Activated T-cell treated with anti-CD3 and anti-CD28 coated beads for 24 hours (primary cell): ENCODE data around the gene GCA.

Experiments
- DNase-seq: peaks from one replicate; pipeline ENCODE4 v3.0.0-alpha.2; 2020; ENCODE audit warnings: low read depth

Gene GCA

GRCh38 chr2:162343824-162344616 is at the start of gene GCA:
GCA (plus strand) TSS chr2:162344132; CDS start chr2:162344249, 117 bp downstream.
- DNase-seq, result peak; percentile 97

GRCh38 chr2:162295009-162295408 is 48.9 kb upstream of the GCA start:
- no peak for DNase-seq

- peak; percentile 48 for DNase-seq
These were observed 45.9 kb upstream of the GCA start for GRCh38 chr2:162297925-162298552.

GRCh38 chr2:162298669-162299335 is 45.1 kb upstream of the GCA start:
- DNase-seq, result no peak

GRCh38 chr2:162300266-162300665 is 43.7 kb upstream of the GCA start:
- DNase-seq, result no peak

- DNase-seq, result peak; percentile 28
These were observed 42.7 kb upstream of the GCA start for GRCh38 chr2:162301151-162301804.

- no peak for DNase-seq
These were observed 42.1 kb upstream of the GCA start for GRCh38 chr2:162301877-162302276.

- no peak for DNase-seq
These were observed 38.0 kb upstream of the GCA start for GRCh38 chr2:162305901-162306300.

GRCh38 chr2:162308747-162309503 is 35.0 kb upstream of the GCA start:
- no peak for DNase-seq

GRCh38 chr2:162312853-162313252 is 31.1 kb upstream of the GCA start:
- DNase-seq, result no peak

- no peak for DNase-seq
These were observed 28.0 kb upstream of the GCA start for GRCh38 chr2:162315938-162316337.

- no peak for DNase-seq
These were observed 27.3 kb upstream of the GCA start for GRCh38 chr2:162316590-162316989.

GRCh38 chr2:162317058-162317742 is 26.7 kb upstream of the GCA start:
- DNase-seq, result no peak

GRCh38 chr2:162317861-162318327 is 26.0 kb upstream of the GCA start:
- peak; percentile 16 for DNase-seq

GRCh38 chr2:162318328-162319180 is 25.4 kb upstream of the GCA start, which contains the start of gene IFIH1:
IFIH1 (minus strand) TSS chr2:162318684; CDS start chr2:162318307, 377 bp downstream.
- peak; percentile 70 for DNase-seq

GRCh38 chr2:162320864-162321517 is 22.9 kb upstream of the GCA start:
- no peak for DNase-seq

- DNase-seq, result no peak
These were observed 19.0 kb upstream of the GCA start for GRCh38 chr2:162324953-162325352.

- DNase-seq, result no peak
These were observed 16.7 kb upstream of the GCA start for GRCh38 chr2:162327134-162327769.

- no peak for DNase-seq
These were observed 16.1 kb upstream of the GCA start for GRCh38 chr2:162327806-162328205.
